NB4 (cell line): Measurements from ENCODE around the gene GRP.

Experiments
- MYC ChIP-seq: IDR thresholded peaks from 2 replicates; pipeline ENCODE4 v1.6.1; 2011; ENCODE audit warnings: low read depth, low read length
- TF ChIP-seq, protein P1 (sequence below): IDR thresholded peaks from one replicate; pipeline ENCODE4 v1.5.1; 2012; ENCODE audit warnings: low read depth, low read length

DNA sequence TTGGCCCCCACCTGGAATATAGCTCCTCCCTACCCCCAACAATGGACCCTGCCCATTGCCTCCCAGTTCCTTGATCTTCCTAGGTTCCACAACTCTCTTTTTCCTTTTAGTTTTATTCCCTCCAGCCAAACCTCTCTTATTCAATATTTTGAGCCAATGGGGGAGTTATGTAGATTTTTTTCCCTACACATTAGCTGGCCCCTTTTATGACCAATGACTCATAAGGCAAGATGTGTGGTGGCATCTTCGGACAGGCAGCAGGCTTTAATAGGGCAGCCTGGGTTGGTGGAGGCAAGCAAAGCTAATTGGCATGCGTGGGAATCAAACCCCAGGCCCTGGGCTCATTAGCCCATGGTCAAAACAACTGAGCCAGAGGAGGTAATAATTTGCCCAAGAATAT lies 9.2 kb downstream of the GRP start:
- TF ChIP-seq, protein P1, sequence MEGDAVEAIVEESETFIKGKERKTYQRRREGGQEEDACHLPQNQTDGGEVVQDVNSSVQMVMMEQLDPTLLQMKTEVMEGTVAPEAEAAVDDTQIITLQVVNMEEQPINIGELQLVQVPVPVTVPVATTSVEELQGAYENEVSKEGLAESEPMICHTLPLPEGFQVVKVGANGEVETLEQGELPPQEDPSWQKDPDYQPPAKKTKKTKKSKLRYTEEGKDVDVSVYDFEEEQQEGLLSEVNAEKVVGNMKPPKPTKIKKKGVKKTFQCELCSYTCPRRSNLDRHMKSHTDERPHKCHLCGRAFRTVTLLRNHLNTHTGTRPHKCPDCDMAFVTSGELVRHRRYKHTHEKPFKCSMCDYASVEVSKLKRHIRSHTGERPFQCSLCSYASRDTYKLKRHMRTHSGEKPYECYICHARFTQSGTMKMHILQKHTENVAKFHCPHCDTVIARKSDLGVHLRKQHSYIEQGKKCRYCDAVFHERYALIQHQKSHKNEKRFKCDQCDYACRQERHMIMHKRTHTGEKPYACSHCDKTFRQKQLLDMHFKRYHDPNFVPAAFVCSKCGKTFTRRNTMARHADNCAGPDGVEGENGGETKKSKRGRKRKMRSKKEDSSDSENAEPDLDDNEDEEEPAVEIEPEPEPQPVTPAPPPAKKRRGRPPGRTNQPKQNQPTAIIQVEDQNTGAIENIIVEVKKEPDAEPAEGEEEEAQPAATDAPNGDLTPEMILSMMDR, result no peak
- TF ChIP-seq MYC, result no peak
